ENCODE results near the gene MACF1.
"Not testable (repeated sequence)": the region's sequence is repeated elsewhere in the genome, so short reads cannot be mapped to it uniquely, and the experiment has no call there.

MACF1 gene

DNA sequence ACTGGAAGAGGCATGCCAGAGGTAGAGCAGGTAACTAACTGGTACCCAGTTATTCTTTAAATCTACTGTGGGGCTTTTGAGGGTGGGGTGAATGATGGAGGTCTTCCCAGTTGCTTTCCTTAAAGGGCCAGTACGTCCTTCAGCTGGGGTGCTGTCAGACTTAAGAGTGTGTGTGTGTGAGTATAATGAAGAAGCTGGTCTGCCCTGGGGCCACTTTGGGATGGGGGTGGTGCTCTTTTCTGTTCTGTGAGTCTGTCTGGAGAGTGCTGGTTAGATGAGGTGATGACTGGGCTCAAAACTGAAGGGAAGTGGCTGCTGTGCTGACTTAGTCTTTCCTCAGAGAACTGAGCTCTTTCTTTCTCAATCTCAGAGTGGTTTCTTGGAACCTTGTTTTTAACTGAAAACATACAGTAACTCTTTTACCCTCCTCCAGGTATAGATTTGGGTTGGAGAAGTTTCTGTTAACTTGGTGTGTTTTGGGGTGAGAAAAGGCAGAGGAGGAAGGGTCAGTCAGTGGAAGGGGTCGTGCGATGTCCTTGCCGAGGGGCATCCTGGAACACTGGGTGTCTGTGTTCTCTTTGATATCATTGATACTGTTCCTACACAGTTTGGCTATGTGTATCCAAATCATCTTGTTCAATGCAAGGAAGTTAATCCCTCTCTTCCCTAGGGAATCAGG lies 746 bp downstream of the MACF1 start:
- Histone ChIP-seq H3K9me3 (ENCODE audit: control insufficient read depth, low read length) (no peaks in the 10 kb centered on the region), H3K9ac (ENCODE audit: low read length) (peak overlapping the region; percentile 81), H3K4me3 (ENCODE audit: low read length) (peak overlapping the region; percentile 75), H3K27me3 (replicated peaks; ENCODE audit: control insufficient read depth, insufficient read depth, low read length) (no peaks in the 10 kb centered on the region), H3K4me1 (ENCODE audit: control insufficient read depth, insufficient read depth, low read length) (peaks cover 28% of the 10 kb centered on the region), H3K36me3 (ENCODE audit: control insufficient read depth, insufficient read depth, low read length, severe bottlenecking) (no peaks in the 10 kb centered on the region)
- peak; percentile 74 for DNase-seq (ENCODE audit: low read depth)

DNA sequence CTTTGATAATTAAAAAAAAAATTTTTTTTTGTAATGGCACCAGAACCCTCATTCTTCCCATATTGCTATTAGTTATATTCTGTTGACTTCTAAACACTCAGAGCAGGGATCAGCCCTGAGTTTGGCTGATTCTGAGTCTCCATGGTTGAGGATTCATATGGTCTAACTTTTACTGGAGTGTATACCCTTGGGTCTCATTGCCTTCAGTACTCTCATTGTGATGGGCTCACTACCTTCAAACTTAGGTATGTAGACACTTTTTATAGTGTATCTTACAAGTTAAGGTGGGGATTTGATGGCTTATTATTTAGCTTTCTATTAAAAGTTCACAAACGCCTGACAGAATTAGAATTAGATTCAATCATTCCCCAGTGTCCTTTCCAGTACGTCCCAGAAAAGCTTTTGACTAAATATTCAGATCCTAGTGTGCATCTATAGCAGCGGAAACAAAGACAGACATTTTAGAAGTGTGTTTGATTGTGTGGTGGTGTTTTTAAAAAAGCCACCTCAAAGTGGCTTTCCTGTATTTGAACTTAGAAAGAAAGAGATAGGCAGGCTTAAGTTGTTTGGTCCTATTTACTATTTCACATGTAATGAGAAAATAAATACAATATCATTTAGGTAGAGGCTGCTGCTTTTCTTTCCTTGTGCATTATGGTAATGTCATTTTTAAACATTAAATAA lies 1.4 kb downstream of the MACF1 start:
- H3K36me3 ChIP-seq (ENCODE audit: control insufficient read depth, insufficient read depth, low read length, severe bottlenecking), result no peaks in the 10 kb centered on the region
- peaks cover 28% of the 10 kb centered on the region for H3K4me1 ChIP-seq (ENCODE audit: control insufficient read depth, insufficient read depth, low read length)
- no peaks in the 10 kb centered on the region for H3K9me3 ChIP-seq (ENCODE audit: control insufficient read depth, low read length)
- H3K27me3 ChIP-seq (replicated peaks; ENCODE audit: control insufficient read depth, insufficient read depth, low read length), result no peaks in the 10 kb centered on the region
- H3K4me3 ChIP-seq (ENCODE audit: low read length), result peak overlapping the region; percentile 75
- peak; percentile 35 for DNase-seq (ENCODE audit: low read depth)
- peak overlapping the region; percentile 81 for H3K9ac ChIP-seq (ENCODE audit: low read length)

DNA sequence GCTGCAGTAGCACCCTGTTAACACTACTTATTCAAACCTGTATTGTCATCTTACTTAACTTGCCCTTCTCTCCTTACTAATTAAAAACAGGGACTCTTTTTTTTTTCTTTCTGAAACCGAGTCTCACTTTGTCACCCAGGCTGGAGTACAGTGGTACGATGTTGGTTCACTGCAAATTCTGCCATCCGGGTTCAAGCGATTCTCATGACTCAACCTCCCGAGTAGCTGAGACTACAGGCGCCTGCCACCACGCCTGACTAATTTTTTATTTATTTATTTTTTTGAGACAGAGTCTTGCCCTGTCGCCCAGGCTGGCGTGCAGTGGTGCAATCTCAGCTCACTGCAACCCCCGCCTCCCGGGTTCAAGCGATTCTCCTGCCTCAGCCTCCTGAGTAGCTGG lies 3.9 kb downstream of the MACF1 start:
- H3K9ac ChIP-seq (ENCODE audit: low read length); DNase-seq (ENCODE audit: low read depth); H3K36me3 ChIP-seq (ENCODE audit: control insufficient read depth, insufficient read depth, low read length, severe bottlenecking); H3K4me3 ChIP-seq (ENCODE audit: low read length); H3K27me3 ChIP-seq (replicated peaks; ENCODE audit: control insufficient read depth, insufficient read depth, low read length); H3K9me3 ChIP-seq (ENCODE audit: control insufficient read depth, low read length): not testable (repeated sequence)
- H3K4me1 ChIP-seq (ENCODE audit: control insufficient read depth, insufficient read depth, low read length), result peaks cover 28% of the 10 kb centered on the region

DNA sequence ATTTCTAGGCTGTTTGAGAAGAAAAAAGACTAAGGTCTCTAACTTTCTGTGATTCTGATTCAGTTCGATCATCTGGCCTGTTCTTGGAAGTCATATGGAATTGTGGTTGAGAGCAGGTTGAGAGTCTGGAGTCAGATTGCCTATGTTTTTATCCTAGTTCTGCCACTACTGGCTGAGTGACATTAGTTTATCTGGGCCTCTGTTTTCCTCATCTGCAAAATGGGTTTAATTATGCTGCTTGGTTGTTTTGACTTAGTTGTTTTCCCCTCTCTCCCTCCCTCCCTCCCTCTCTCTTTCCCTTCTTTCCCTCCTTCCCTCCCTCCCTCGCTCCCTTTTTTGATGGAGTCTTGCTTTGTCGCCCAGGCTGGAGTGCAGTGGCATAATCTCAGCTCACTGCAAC lies 6.2 kb downstream of the MACF1 start:
- no peak overlapping the region for H3K9ac ChIP-seq (ENCODE audit: low read length)
- H3K4me3 ChIP-seq (ENCODE audit: low read length), result no peak overlapping the region
- no peaks in the 10 kb centered on the region for H3K9me3 ChIP-seq (ENCODE audit: control insufficient read depth, low read length)
- H3K36me3 ChIP-seq (ENCODE audit: control insufficient read depth, insufficient read depth, low read length, severe bottlenecking), result no peaks in the 10 kb centered on the region
- DNase-seq (ENCODE audit: low read depth), result no peak
- no peaks in the 10 kb centered on the region for H3K27me3 ChIP-seq (replicated peaks; ENCODE audit: control insufficient read depth, insufficient read depth, low read length)
- peaks cover 32% of the 10 kb centered on the region for H3K4me1 ChIP-seq (ENCODE audit: control insufficient read depth, insufficient read depth, low read length)

DNA sequence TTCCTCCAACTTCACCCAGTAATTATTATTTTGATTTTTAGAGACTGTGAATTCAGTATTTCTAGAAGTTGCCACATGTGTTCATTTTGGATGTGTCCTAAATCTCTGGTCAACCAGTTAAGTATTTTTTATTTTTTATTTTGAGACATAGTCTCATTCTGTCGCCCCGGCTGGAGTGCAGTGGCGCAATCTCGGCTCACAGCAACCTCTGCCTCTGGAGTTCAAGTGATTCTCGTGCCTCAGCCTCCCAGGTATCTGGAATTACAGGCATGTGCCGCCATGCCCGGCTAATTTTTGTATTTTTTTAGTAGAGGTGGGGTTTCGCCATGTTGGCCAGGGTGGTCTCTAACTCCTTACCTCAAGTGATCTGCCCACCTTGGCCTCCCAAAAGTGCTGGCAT lies 8.0 kb downstream of the MACF1 start:
- DNase-seq (ENCODE audit: low read depth), result no peak
- Histone ChIP-seq H3K36me3 (ENCODE audit: control insufficient read depth, insufficient read depth, low read length, severe bottlenecking) (no peaks in the 10 kb centered on the region), H3K4me1 (ENCODE audit: control insufficient read depth, insufficient read depth, low read length) (peaks cover 21% of the 10 kb centered on the region), H3K9me3 (ENCODE audit: control insufficient read depth, low read length) (no peaks in the 10 kb centered on the region), H3K9ac (ENCODE audit: low read length) (no peak overlapping the region), H3K27me3 (replicated peaks; ENCODE audit: control insufficient read depth, insufficient read depth, low read length) (no peaks in the 10 kb centered on the region), H3K4me3 (ENCODE audit: low read length) (no peak overlapping the region)

DNA sequence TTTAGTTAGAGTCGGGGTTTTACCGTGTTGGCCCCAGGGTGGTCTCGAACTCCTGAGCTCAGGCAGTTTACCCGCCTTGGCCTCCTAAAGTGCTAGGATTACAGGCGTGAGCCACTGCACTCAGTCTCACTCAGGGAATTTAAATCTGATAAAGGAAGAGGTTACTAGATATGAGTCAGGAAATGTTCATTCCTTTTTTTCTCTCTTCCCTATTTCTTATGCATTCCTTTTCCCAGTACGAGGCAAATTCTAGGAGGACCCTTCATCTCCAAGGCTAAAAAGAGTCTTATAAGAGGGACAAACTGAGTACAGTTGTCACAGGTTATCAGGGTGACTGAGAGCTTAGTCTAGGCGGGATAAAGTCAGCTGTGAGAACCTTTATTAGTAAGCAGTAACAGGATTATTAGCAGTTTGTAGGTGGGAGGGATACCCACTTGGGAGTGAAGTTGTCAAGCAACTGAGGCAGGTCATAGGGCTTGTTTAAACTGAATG lies 9.1 kb downstream of the MACF1 start:
- peak; percentile 73 for DNase-seq (ENCODE audit: low read depth)
- Histone ChIP-seq H3K27me3 (replicated peaks; ENCODE audit: control insufficient read depth, insufficient read depth, low read length) (no peaks in the 10 kb centered on the region), H3K4me1 (ENCODE audit: control insufficient read depth, insufficient read depth, low read length) (peaks cover 21% of the 10 kb centered on the region), H3K4me3 (ENCODE audit: low read length) (no peak overlapping the region), H3K36me3 (ENCODE audit: control insufficient read depth, insufficient read depth, low read length, severe bottlenecking) (no peaks in the 10 kb centered on the region), H3K9ac (ENCODE audit: low read length) (no peak overlapping the region), H3K9me3 (ENCODE audit: control insufficient read depth, low read length) (no peaks in the 10 kb centered on the region)

DNA sequence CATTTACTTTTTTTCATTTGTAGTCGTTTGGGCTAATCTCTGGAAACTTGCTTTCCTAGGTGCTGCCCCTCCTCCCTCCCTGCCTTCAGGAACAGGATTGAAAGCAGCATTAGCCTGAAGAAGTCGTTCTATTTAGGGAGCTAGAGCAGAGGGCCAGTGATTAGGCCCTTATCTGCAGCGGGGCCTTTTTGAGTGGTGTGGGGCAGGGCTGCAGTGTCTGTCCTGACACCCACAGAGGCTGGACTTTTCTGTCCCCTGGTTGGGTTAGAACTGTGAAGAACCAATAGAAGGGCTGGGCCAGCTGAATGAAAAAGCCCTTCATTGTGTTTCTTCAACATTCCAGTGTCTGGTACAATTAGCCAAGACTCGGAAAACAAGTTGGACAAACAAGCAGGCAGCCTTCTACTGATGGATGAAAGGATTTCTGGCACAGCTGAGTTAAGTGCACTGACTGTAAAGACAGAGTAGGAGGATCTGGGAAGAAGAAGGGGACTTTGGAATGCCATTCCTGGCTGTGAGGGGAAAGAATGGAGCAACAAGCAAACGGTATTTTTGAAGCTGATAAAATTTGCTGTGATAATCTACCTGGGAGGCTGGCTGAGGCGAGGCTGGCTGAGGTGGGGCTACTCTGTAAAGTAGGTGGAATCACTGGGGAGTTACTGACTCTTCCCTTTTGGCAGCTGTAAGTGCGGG lies 9.7 kb downstream of the MACF1 start:
- Histone ChIP-seq H3K4me3 (ENCODE audit: low read length) (no peak overlapping the region), H3K9ac (ENCODE audit: low read length) (no peak overlapping the region), H3K4me1 (ENCODE audit: control insufficient read depth, insufficient read depth, low read length) (peaks cover 21% of the 10 kb centered on the region), H3K27me3 (replicated peaks; ENCODE audit: control insufficient read depth, insufficient read depth, low read length) (no peaks in the 10 kb centered on the region), H3K36me3 (ENCODE audit: control insufficient read depth, insufficient read depth, low read length, severe bottlenecking) (peaks cover 2% of the 10 kb centered on the region), H3K9me3 (ENCODE audit: control insufficient read depth, low read length) (no peaks in the 10 kb centered on the region)
- DNase-seq (ENCODE audit: low read depth), result peak; percentile 69

DNA sequence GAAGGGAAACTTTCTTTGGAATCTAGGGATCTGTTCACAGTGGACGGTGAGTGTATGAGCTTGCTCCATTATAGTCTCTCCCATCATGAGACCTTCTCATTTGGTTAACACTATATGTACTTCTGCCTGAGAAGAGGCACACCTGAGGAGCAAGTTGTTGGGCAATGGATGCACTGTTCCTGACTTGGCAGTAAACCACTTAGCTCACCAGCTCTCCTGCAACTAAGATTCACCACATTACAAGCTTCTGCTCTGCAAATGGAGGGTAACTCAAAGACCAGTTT lies 10.2 kb downstream of the MACF1 start:
- no peak for DNase-seq (ENCODE audit: low read depth)
- no peak overlapping the region for H3K4me3 ChIP-seq (ENCODE audit: low read length)
- no peak overlapping the region for H3K9ac ChIP-seq (ENCODE audit: low read length)
- H3K27me3 ChIP-seq (replicated peaks; ENCODE audit: control insufficient read depth, insufficient read depth, low read length), result no peaks in the 10 kb centered on the region
- H3K36me3 ChIP-seq (ENCODE audit: control insufficient read depth, insufficient read depth, low read length, severe bottlenecking), result peaks cover 2% of the 10 kb centered on the region
- no peaks in the 10 kb centered on the region for H3K9me3 ChIP-seq (ENCODE audit: control insufficient read depth, low read length)
- H3K4me1 ChIP-seq (ENCODE audit: control insufficient read depth, insufficient read depth, low read length), result peaks cover 21% of the 10 kb centered on the region

DNA sequence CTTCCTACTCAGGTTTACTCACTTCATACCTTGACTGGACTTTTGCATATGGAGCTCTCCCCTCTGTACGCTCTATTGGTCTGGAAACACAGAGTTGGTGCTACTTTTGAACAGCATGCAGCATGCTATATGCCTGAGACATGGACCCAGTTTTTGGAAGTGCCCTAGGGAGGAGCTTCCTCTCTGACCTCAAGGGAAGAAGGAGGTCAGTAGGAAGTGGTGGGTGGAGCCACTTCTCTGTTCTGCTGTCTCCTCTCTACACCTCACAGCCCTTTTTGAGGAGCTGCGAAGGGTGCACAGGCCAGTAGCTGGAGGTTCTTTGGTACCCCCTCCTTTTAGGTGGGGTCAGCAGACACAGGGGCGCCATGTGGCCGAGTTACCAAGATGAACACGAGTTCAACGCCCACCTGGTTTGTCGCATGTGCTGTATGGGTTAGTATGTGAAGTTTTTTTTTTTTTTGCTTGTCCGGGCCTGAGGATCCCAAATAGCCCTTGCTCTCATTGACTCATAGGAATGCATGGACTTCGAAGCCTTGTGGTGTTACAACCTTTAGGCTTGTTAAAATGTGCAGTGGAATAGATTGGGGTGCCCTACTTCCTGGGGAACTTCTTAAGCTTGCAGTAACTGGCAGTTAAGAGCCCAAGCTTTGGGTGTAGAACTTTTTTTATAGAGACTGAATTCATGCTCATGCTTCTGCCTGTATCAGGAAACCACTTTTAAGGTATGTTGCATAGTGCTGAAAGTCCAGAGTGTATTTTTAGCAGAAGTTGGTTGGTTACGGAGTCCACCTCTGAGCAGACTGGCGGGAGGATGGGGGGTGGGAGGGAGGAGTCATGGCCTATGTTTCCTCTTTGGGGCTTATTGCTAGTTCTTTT lies 10.7 kb downstream of the MACF1 start:
- H3K27me3 ChIP-seq (replicated peaks; ENCODE audit: control insufficient read depth, insufficient read depth, low read length), result no peaks in the 10 kb centered on the region
- H3K4me3 ChIP-seq (ENCODE audit: low read length), result no peak overlapping the region
- peaks cover 2% of the 10 kb centered on the region for H3K36me3 ChIP-seq (ENCODE audit: control insufficient read depth, insufficient read depth, low read length, severe bottlenecking)
- H3K4me1 ChIP-seq (ENCODE audit: control insufficient read depth, insufficient read depth, low read length), result peaks cover 21% of the 10 kb centered on the region
- no peaks in the 10 kb centered on the region for H3K9me3 ChIP-seq (ENCODE audit: control insufficient read depth, low read length)
- no peak for DNase-seq (ENCODE audit: low read depth)
- H3K9ac ChIP-seq (ENCODE audit: low read length), result no peak overlapping the region

DNA sequence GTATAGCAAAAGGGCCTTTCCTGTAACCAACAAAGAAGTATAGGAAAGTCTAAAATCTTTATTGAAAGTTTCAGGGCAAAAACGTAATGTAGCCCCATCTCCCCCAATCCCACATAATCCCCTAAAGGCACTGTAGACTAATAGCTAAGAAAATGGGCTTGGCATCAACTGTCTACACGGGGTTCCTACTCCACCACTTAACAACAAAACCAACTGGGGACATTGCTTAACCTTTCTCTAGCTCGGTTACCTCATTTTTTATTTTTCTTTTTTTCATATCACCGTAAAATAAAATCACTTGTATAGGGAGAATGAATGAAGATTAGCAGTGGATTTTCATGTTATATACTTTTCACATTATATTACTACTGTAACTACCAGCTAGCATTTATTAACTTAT lies 12.3 kb downstream of the MACF1 start:
- Histone ChIP-seq H3K36me3 (ENCODE audit: control insufficient read depth, insufficient read depth, low read length, severe bottlenecking) (peaks cover 2% of the 10 kb centered on the region), H3K27me3 (replicated peaks; ENCODE audit: control insufficient read depth, insufficient read depth, low read length) (no peaks in the 10 kb centered on the region), H3K9ac (ENCODE audit: low read length) (no peak overlapping the region), H3K9me3 (ENCODE audit: control insufficient read depth, low read length) (no peaks in the 10 kb centered on the region), H3K4me3 (ENCODE audit: low read length) (no peak overlapping the region), H3K4me1 (ENCODE audit: control insufficient read depth, insufficient read depth, low read length) (peaks cover 21% of the 10 kb centered on the region)
- DNase-seq (ENCODE audit: low read depth), result no peak
